Measurements from ENCODE around the gene GABRE. TPM values are rescaled to one million over a fixed set of nuclear protein-coding genes. Genes with fewer than 3 reads are reported as not detected.

The GABRE gene
- not detected in 2 replicates for total RNA-seq (2014; rRNA removed)
- Bru-seq, nascent RNA, result percentile 9 among the genes with signal in this experiment
- percentile 10 among the genes with signal in this experiment for BruChase-seq, experiment 1, labeled RNA remaining after a 6-hour chase
- BruChase-seq, experiment 2, labeled RNA remaining after a 2-hour chase, result percentile 18 among the genes with signal in this experiment
- long read RNA-seq, result 0 reads

- Histone ChIP-seq H3K79me2 (ENCODE audit: low read length) (no peaks in the 10 kb centered on the region), H3F3A (ENCODE audit: low read length, unreplicated experiment) (no peaks in the 10 kb centered on the region), H4K20me1 (ENCODE audit: low read length) (no peaks in the 10 kb centered on the region), H3K4me3 (ENCODE audit: low read length) (no peak within 1 kb of the TSS), H3K4me2 (ENCODE audit: low read length) (no peak within 1 kb of the TSS), H3K4me1 (ENCODE audit: insufficient read depth, low read length) (no peaks in the 10 kb centered on the region), H3K27me3 (ENCODE audit: low read length) (no peaks in the 10 kb centered on the region), H3K27ac (ENCODE audit: low read length) (no peak within 1 kb of the TSS), H3K36me3 (ENCODE audit: low read depth, low read length) (no peaks in the 10 kb centered on the region), H3K9ac (ENCODE audit: low read length) (no peak within 1 kb of the TSS), H3K9me2 (replicated peaks; ENCODE audit: low read length) (no peaks in the 10 kb centered on the region), H2AFZ (ENCODE audit: low read length) (no peak within 1 kb of the TSS), H3K9me3 (ENCODE audit: low read length) (no peaks in the 10 kb centered on the region)
- DNase-seq (no peak), ATAC-seq (no peak)
- ChIA-PET POLR2A (ENCODE audit: unreplicated experiment) (no interaction called here), CTCF (no interaction called here)
- intact Hi-C loops (cut with micrococcal nuclease), result no loop called here
- no TSS peak for BruUV-seq (replicated peaks)
- TF ChIP-seq EZH2 (IDR thresholded peaks at IDR 0.05; ENCODE audit: low read length, unreplicated experiment), result no peak
- no peak for TF ChIP-seq EZH2phosphoT487 (IDR thresholded peaks at IDR 0.05; ENCODE audit: borderline replicate concordance, low read length)
- no peak for TF ChIP-seq CTCF (conservative IDR thresholded peaks at IDR 0.05; ENCODE audit: low read depth, low read length)
Observed at GRCh38 chrX:151974336-151975227, at the start of gene GABRE. Gene GABRE (minus strand): TSS chrX:151974676. CDS start chrX:151974625, 51 bp downstream.

- H3F3A ChIP-seq (ENCODE audit: low read length, unreplicated experiment), result no peaks in the 10 kb centered on the region
- no peaks in the 10 kb centered on the region for H3K4me1 ChIP-seq (ENCODE audit: insufficient read depth, low read length)
- no peaks in the 10 kb centered on the region for H3K27me3 ChIP-seq (ENCODE audit: low read length)
- ChIA-PET CTCF (no interaction called here), POLR2A (ENCODE audit: unreplicated experiment) (no interaction called here)
- TF ChIP-seq EZH2 (IDR thresholded peaks at IDR 0.05; ENCODE audit: low read length, unreplicated experiment) (no peak), CTCF (conservative IDR thresholded peaks at IDR 0.05; ENCODE audit: low read depth, low read length) (no peak), EZH2phosphoT487 (IDR thresholded peaks at IDR 0.05; ENCODE audit: borderline replicate concordance, low read length) (no peak)
- no peak overlapping the region for H3K4me2 ChIP-seq (ENCODE audit: low read length)
- no peak overlapping the region for H3K9ac ChIP-seq (ENCODE audit: low read length)
- intact Hi-C loops (cut with micrococcal nuclease), result no loop called here
- H3K9me3 ChIP-seq (ENCODE audit: low read length), result no peaks in the 10 kb centered on the region
- H3K79me2 ChIP-seq (ENCODE audit: low read length), result no peaks in the 10 kb centered on the region
- H3K27ac ChIP-seq (ENCODE audit: low read length), result no peak overlapping the region
- DNase-seq (no peak), ATAC-seq (no peak)
- BruUV-seq (replicated peaks), result no TSS peak
- H3K36me3 ChIP-seq (ENCODE audit: low read depth, low read length), result no peaks in the 10 kb centered on the region
- no peak overlapping the region for H2AFZ ChIP-seq (ENCODE audit: low read length)
- H3K9me2 ChIP-seq (replicated peaks; ENCODE audit: low read length), result no peaks in the 10 kb centered on the region
- H3K4me3 ChIP-seq (ENCODE audit: low read length), result no peak overlapping the region
- H4K20me1 ChIP-seq (ENCODE audit: low read length), result no peaks in the 10 kb centered on the region
Observed at GRCh38 chrX:152020888-152021287, 46.4 kb upstream of the GABRE start.

GRCh38 chrX:151999813-152000212 is 25.3 kb upstream of the GABRE start:
- Histone ChIP-seq H4K20me1 (ENCODE audit: low read length) (no peaks in the 10 kb centered on the region), H3K4me2 (ENCODE audit: low read length) (no peak overlapping the region), H3K4me3 (ENCODE audit: low read length) (no peak overlapping the region), H2AFZ (ENCODE audit: low read length) (no peak overlapping the region), H3F3A (ENCODE audit: low read length, unreplicated experiment) (no peaks in the 10 kb centered on the region), H3K79me2 (ENCODE audit: low read length) (no peaks in the 10 kb centered on the region), H3K27me3 (ENCODE audit: low read length) (no peaks in the 10 kb centered on the region), H3K36me3 (ENCODE audit: low read depth, low read length) (no peaks in the 10 kb centered on the region), H3K9me2 (replicated peaks; ENCODE audit: low read length) (no peaks in the 10 kb centered on the region), H3K4me1 (ENCODE audit: insufficient read depth, low read length) (no peaks in the 10 kb centered on the region), H3K9me3 (ENCODE audit: low read length) (no peaks in the 10 kb centered on the region), H3K9ac (ENCODE audit: low read length) (no peak overlapping the region), H3K27ac (ENCODE audit: low read length) (no peak overlapping the region)
- no TSS peak for BruUV-seq (replicated peaks)
- ChIA-PET CTCF (no interaction called here), POLR2A (ENCODE audit: unreplicated experiment) (no interaction called here)
- intact Hi-C loops (cut with micrococcal nuclease), result no loop called here
- TF ChIP-seq CTCF (conservative IDR thresholded peaks at IDR 0.05; ENCODE audit: low read depth, low read length) (no peak), EZH2 (IDR thresholded peaks at IDR 0.05; ENCODE audit: low read length, unreplicated experiment) (no peak), EZH2phosphoT487 (IDR thresholded peaks at IDR 0.05; ENCODE audit: borderline replicate concordance, low read length) (no peak)
- DNase-seq (no peak), ATAC-seq (no peak)
